ENCODE data around the gene MDM2. TPM values are rescaled to one million over a fixed set of nuclear protein-coding genes. Genes with fewer than 3 reads are reported as not detected.

The MDM2 gene
- total and polyA plus RNA-seq, 2 of the 13 experiments (the other 11 are each of a cell fraction or from before 2014, with no cell fraction given), result 29.3 to 314 TPM

DNA sequence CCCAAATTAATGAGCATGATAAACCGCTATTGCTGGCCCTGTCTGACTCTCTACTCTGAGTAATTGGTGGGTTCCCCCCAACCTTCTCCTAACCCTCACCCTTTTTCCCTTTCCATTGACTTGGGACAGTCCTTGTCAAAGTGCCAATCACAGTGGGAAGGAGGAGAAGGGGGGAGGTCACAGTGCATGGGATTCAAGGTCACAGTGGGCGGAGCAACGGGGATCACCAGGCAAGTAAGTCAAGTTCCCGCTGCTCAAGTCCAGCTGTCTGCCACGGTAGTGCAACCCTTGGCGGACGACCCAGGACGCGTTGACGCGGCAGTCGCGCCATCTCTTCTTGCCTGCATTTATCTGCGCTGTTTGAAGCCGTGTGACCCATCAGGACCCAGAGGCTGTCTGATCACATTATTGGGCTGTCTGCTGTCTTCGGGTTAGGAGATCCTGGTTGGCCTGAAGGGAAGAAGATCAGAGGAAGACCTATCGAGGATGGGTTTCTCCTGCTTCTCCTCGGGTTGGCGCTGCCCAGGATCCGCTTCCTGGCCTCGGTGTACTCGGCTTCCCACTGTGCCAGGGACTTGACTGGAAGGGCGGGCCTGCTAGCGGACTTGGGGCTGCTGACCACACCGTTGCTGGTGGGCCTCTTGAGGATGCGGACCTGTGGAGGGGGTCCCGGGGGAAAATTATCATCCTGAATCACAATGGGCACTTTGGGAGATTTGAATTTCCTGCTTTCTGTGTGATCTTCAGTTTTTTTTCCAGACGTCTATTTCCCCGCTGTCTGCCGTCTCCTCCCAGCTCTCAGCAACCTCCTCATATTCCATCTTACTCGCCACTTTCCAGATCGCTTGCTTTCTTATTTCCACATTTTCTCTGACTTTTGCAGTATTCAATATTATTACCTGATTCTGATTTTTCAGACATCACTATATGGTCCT lies 3.1 kb upstream of the MDM2 start (continued):
- TF ChIP-seq, protein P1, sequence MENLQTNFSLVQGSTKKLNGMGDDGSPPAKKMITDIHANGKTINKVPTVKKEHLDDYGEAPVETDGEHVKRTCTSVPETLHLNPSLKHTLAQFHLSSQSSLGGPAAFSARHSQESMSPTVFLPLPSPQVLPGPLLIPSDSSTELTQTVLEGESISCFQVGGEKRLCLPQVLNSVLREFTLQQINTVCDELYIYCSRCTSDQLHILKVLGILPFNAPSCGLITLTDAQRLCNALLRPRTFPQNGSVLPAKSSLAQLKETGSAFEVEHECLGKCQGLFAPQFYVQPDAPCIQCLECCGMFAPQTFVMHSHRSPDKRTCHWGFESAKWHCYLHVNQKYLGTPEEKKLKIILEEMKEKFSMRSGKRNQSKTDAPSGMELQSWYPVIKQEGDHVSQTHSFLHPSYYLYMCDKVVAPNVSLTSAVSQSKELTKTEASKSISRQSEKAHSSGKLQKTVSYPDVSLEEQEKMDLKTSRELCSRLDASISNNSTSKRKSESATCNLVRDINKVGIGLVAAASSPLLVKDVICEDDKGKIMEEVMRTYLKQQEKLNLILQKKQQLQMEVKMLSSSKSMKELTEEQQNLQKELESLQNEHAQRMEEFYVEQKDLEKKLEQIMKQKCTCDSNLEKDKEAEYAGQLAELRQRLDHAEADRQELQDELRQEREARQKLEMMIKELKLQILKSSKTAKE (CRISPR knock-in tag; IDR thresholded peaks at IDR 0.05; ENCODE audit: borderline replicate concordance), result peak; percentile 95
- no peak; the same call in 1 of the 2 replicates for TF ChIP-seq TRIM24 (CRISPR knock-in tag; IDR thresholded peaks at IDR 0.05)
- no peak for TF ChIP-seq ZNF577 (CRISPR knock-in tag; IDR thresholded peaks at IDR 0.05; ENCODE audit: borderline replicate concordance, low read depth)
- TF ChIP-seq AKAP8 (CRISPR knock-in tag; IDR thresholded peaks at IDR 0.05), result 0 out of 2 replicates have a peak, but pooled peaks have one; percentile 16
- TF ChIP-seq KLF12 (CRISPR knock-in tag; IDR thresholded peaks at IDR 0.05; ENCODE audit: borderline replicate concordance), result no peak; the same call in 1 of the 2 replicates
- TF ChIP-seq ZZZ3 (CRISPR knock-in tag; IDR thresholded peaks at IDR 0.05; ENCODE audit: borderline replicate concordance), result peak; percentile 90; the same call in 1 of the 2 replicates
- no peak for TF ChIP-seq ZNF749 (CRISPR knock-in tag; IDR thresholded peaks at IDR 0.05; ENCODE audit: borderline replicate concordance)
- peak; percentile 97 for TF ChIP-seq MEIS1 (CRISPR knock-in tag; IDR thresholded peaks at IDR 0.05; ENCODE audit: borderline replicate concordance)
- no peak for TF ChIP-seq ZFP82 (CRISPR knock-in tag; IDR thresholded peaks at IDR 0.05; ENCODE audit: borderline replicate concordance)
- no peak for TF ChIP-seq HDAC6 (IDR thresholded peaks at IDR 0.05; ENCODE audit: low read depth, low read length)
- no peak; the same call in 1 of the 2 replicates for TF ChIP-seq SSRP1 (CRISPR knock-in tag; IDR thresholded peaks at IDR 0.05)
- TF ChIP-seq, protein P2, sequence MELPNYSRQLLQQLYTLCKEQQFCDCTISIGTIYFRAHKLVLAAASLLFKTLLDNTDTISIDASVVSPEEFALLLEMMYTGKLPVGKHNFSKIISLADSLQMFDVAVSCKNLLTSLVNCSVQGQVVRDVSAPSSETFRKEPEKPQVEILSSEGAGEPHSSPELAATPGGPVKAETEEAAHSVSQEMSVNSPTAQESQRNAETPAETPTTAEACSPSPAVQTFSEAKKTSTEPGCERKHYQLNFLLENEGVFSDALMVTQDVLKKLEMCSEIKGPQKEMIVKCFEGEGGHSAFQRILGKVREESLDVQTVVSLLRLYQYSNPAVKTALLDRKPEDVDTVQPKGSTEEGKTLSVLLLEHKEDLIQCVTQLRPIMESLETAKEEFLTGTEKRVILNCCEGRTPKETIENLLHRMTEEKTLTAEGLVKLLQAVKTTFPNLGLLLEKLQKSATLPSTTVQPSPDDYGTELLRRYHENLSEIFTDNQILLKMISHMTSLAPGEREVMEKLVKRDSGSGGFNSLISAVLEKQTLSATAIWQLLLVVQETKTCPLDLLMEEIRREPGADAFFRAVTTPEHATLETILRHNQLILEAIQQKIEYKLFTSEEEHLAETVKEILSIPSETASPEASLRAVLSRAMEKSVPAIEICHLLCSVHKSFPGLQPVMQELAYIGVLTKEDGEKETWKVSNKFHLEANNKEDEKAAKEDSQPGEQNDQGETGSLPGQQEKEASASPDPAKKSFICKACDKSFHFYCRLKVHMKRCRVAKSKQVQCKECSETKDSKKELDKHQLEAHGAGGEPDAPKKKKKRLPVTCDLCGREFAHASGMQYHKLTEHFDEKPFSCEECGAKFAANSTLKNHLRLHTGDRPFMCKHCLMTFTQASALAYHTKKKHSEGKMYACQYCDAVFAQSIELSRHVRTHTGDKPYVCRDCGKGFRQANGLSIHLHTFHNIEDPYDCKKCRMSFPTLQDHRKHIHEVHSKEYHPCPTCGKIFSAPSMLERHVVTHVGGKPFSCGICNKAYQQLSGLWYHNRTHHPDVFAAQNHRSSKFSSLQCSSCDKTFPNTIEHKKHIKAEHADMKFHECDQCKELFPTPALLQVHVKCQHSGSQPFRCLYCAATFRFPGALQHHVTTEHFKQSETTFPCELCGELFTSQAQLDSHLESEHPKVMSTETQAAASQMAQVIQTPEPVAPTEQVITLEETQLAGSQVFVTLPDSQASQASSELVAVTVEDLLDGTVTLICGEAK (IDR thresholded peaks at IDR 0.05), result no peak
- TF ChIP-seq, protein P2 (CRISPR knock-in tag; IDR thresholded peaks at IDR 0.05), result peak; percentile 12; the same call in 1 of the 2 replicates
- peak; percentile 77 for TF ChIP-seq GATA4 (IDR thresholded peaks at IDR 0.05; ENCODE audit: borderline replicate concordance, low read depth)
- peak; percentile 20; the same call in 1 of the 2 replicates for TF ChIP-seq ZNF121 (CRISPR knock-in tag; IDR thresholded peaks at IDR 0.05)
- TF ChIP-seq ZNF713 (CRISPR knock-in tag; IDR thresholded peaks at IDR 0.05), result no peak
- peak; percentile 63; the same call in 1 of the 2 replicates for TF ChIP-seq CBX5 (CRISPR knock-in tag; IDR thresholded peaks at IDR 0.05; ENCODE audit: borderline replicate concordance)
- peak; percentile 90 for TF ChIP-seq NFATC3 (CRISPR knock-in tag; IDR thresholded peaks at IDR 0.05)

Data from HepG2 (cell line).